Natural killer cell (primary cell): ENCODE measurements around the gene MFSD1. TPM values are rescaled to one million over a fixed set of nuclear protein-coding genes. Genes with fewer than 3 reads are reported as not detected.

Experiments
- ATAC-seq, 3 donors: fragments of 150-1000 bp in 2 of 3; fragments of 200-7000 bp in 1 of 3; cut with Tn5 transposase; 1 replicate in 1 of 3; 2 replicates in 2 of 3; pipeline ENCODE4 v1.10.0; 2021; ENCODE audit warnings: mild to moderate bottlenecking in 2 of 3, moderate library complexity in 2 of 3
- DNase-seq, 2 donors: peaks; one replicate each; pipeline versions ENCODE4 v3.0.0 to v3.0.0-alpha.2; 2013 to 2021; ENCODE audit warnings: mixed read lengths in 1 of 2
- H3K27ac ChIP-seq: one replicate; pipeline ENCODE4 v1.5.1; 2013; ENCODE audit warnings: mild to moderate bottlenecking, low read length
- H3K27me3 ChIP-seq: one replicate; pipeline ENCODE4 v1.6.1; 2013; ENCODE audit warnings: low read length; ENCODE audit not compliant: control insufficient read depth, insufficient read depth
- H3K36me3 ChIP-seq: one replicate; pipeline ENCODE4 v1.6.1; 2013; ENCODE audit warnings: low read length; ENCODE audit not compliant: control insufficient read depth, insufficient read depth
- H3K4me1 ChIP-seq: one replicate; pipeline ENCODE4 v1.6.1; 2013; ENCODE audit warnings: low read length; ENCODE audit not compliant: control insufficient read depth, insufficient read depth
- H3K4me3 ChIP-seq: one replicate; pipeline ENCODE4 v1.5.1; 2013; ENCODE audit warnings: low read length
- H3K9me3 ChIP-seq: one replicate; pipeline ENCODE4 v1.6.1; 2013; ENCODE audit warnings: low read length; ENCODE audit not compliant: control insufficient read depth, insufficient read depth
- H3K27ac Mint-ChIP-seq, 2 donors: one replicate each; pipeline ENCODE4 v1.8.0; 2022; ENCODE audit warnings: mild to moderate bottlenecking in 2 of 2, mixed read lengths in 2 of 2, moderate library complexity in 1 of 2
- H3K27me3 Mint-ChIP-seq, 2 donors: one replicate each; pipeline ENCODE4 v1.8.0; 2022; ENCODE audit warnings: low read depth in 2 of 2, mixed read lengths in 2 of 2
- H3K36me3 Mint-ChIP-seq: one replicate; pipeline ENCODE4 v1.8.0; 2022; ENCODE audit warnings: mixed read lengths
- H3K4me1 Mint-ChIP-seq, 2 donors: one replicate each; pipeline ENCODE4 v1.8.0; 2022; ENCODE audit warnings: mixed read lengths in 2 of 2
- H3K4me3 Mint-ChIP-seq: one replicate; pipeline ENCODE4 v1.8.0; 2022; ENCODE audit warnings: mild to moderate bottlenecking, moderate library complexity, mixed read lengths
- H3K9me3 Mint-ChIP-seq, 2 donors: one replicate each; pipeline ENCODE4 v1.8.0; 2022; ENCODE audit warnings: mixed read lengths in 2 of 2
- CTCF ChIP-seq: fragments of 200-600 bp; IDR thresholded peaks from one replicate; pipeline ENCODE4 v1.8.0; 2022; ENCODE audit warnings: antibody characterized with exemption
- WGBS: methylation state at CpG from one replicate; pipeline ENCODE4 v1.1.7; 2013; ENCODE audit warnings: missing lambda C conversion rate; ENCODE audit not compliant: insufficient coverage; 5-methylcytosine and 5-hydroxymethylcytosine counted together
- intact Hi-C: fragments of 100-400 bp; cut with micrococcal nuclease; formaldehyde crosslinking; loops from one replicate; pipeline ENCODE4 v1.14.2; 2022
- total RNA-seq, 4 donors: library from RNA; stranded (reverse); fragments of 120-200 nt in 1 of 4; gene quantifications; one replicate each; pipeline versions ENCODE4 v1.2.3 to v1.2.4, GENCODE V29; 2013 to 2022

The MFSD1 gene
- total RNA-seq, 3 donors from 2014 or later (not counting 1 experiment from before 2014, with no cell fraction given) = 27.3 to 37.3 (median 33.6) TPM

- Mint-ChIP-seq H3K4me1 (no peaks in the 10 kb centered on the region), H3K27ac (no peak overlapping the region), H3K4me3 (no peak overlapping the region), H3K27me3 (no peaks in the 10 kb centered on the region), H3K36me3 (peaks cover 18% of the 10 kb centered on the region), H3K9me3 (no peaks in the 10 kb centered on the region)
- no peak for ATAC-seq
- WGBS = 93% methylated on average over 3 of the region's 3 CpGs
- no peak overlapping the region for H3K27ac ChIP-seq
- TF ChIP-seq CTCF = no peak
- no peaks in the 10 kb centered on the region for H3K4me1 ChIP-seq
- intact Hi-C loops = no loop called here
- H3K27me3 ChIP-seq = no peaks in the 10 kb centered on the region
- DNase-seq = no peak
- peaks cover 63% of the 10 kb centered on the region for H3K36me3 ChIP-seq
- H3K4me3 ChIP-seq = no peak overlapping the region
- H3K9me3 ChIP-seq = no peaks in the 10 kb centered on the region
These were observed 18.7 kb downstream of the MFSD1 start for GRCh38 chr3:158820521-158820920.

GRCh38 chr3:158821847-158822246, 20.0 kb downstream of the MFSD1 start:
- H3K36me3 ChIP-seq = peaks cover 65% of the 10 kb centered on the region

GRCh38 chr3:158823426-158823825, 21.6 kb downstream of the MFSD1 start:
- H3K4me1 Mint-ChIP-seq = no peaks in the 10 kb centered on the region
- peaks cover 18% of the 10 kb centered on the region for H3K36me3 Mint-ChIP-seq
- no peaks in the 10 kb centered on the region for H3K4me1 ChIP-seq
- no peaks in the 10 kb centered on the region for H3K9me3 Mint-ChIP-seq
- no peak overlapping the region for H3K4me3 Mint-ChIP-seq
- H3K27me3 Mint-ChIP-seq = no peaks in the 10 kb centered on the region
- TF ChIP-seq CTCF = no peak
- intact Hi-C loops = no loop called here
- no peaks in the 10 kb centered on the region for H3K27me3 ChIP-seq
- no peak for DNase-seq
- WGBS = 98% methylated on average over 4 of the region's 4 CpGs
- H3K27ac Mint-ChIP-seq = no peak overlapping the region
- peaks cover 63% of the 10 kb centered on the region for H3K36me3 ChIP-seq
- no peak overlapping the region for H3K4me3 ChIP-seq
- no peaks in the 10 kb centered on the region for H3K9me3 ChIP-seq
- no peak overlapping the region for H3K27ac ChIP-seq
- ATAC-seq = no peak

More at GRCh38 chr3:158821847-158822246, 20.0 kb downstream of the MFSD1 start:
- no peak for ATAC-seq
- 98% methylated on average over 4 of the region's 5 CpGs for WGBS
- no peaks in the 10 kb centered on the region for H3K27me3 ChIP-seq
- Mint-ChIP-seq H3K9me3 (no peaks in the 10 kb centered on the region), H3K4me1 (no peaks in the 10 kb centered on the region), H3K36me3 (peaks cover 18% of the 10 kb centered on the region), H3K4me3 (no peak overlapping the region), H3K27ac (no peak overlapping the region), H3K27me3 (no peaks in the 10 kb centered on the region)
- TF ChIP-seq CTCF = no peak
- H3K9me3 ChIP-seq = no peaks in the 10 kb centered on the region
- H3K4me3 ChIP-seq = no peak overlapping the region
- intact Hi-C loops = no loop called here
- DNase-seq = no peak
- H3K4me1 ChIP-seq = no peaks in the 10 kb centered on the region
- no peak overlapping the region for H3K27ac ChIP-seq

GRCh38 chr3:158827773-158828172, 25.9 kb downstream of the MFSD1 start:
- 100% methylated on average over 1 of the region's 3 CpGs for WGBS
- Mint-ChIP-seq H3K27ac (no peak overlapping the region), H3K4me1 (no peaks in the 10 kb centered on the region), H3K36me3 (peaks cover 10% of the 10 kb centered on the region), H3K27me3 (no peaks in the 10 kb centered on the region), H3K4me3 (no peak overlapping the region), H3K9me3 (no peaks in the 10 kb centered on the region)
- Histone ChIP-seq H3K4me1 (no peaks in the 10 kb centered on the region), H3K36me3 (peaks cover 53% of the 10 kb centered on the region), H3K27ac (no peak overlapping the region), H3K4me3 (no peak overlapping the region), H3K9me3 (no peaks in the 10 kb centered on the region), H3K27me3 (no peaks in the 10 kb centered on the region)
- ATAC-seq (no peak), DNase-seq (no peak)
- TF ChIP-seq CTCF = no peak
- intact Hi-C loops = no loop called here
